ENCODE data around the gene BBLN.
A peak's percentile ranks its signal among the peaks of the same experiment; 100 is the strongest.
"Not testable (repeated sequence)": the region's sequence is repeated elsewhere in the genome, so short reads cannot be mapped to it uniquely, and the experiment has no call there.

Gene BBLN, protein sequence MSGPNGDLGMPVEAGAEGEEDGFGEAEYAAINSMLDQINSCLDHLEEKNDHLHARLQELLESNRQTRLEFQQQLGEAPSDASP

GRCh38 chr9:128159784-128160602, at the start of gene BBLN:
TSS of gene BBLN (plus strand) at chr9:128160265. CDS start at chr9:128160408, 143 bp downstream.
- ChIA-PET POLR2A (interaction anchor here (0.6 to 1.1 kb wide), 4 partner anchors 12 to 347 kb away, joined by 3 to 6 read pairs (median 3); no protein-coding TSS in a partner anchor), CTCF (interaction anchor here (0.8 to 1.7 kb wide), 6 partner anchors 9 to 114 kb away, joined by 3 to 5 read pairs (median 4); no protein-coding TSS in a partner anchor)
- peak; percentile 100 for DNase-seq (ENCODE audit: extremely low spot score)
- TF ChIP-seq, protein P1, sequence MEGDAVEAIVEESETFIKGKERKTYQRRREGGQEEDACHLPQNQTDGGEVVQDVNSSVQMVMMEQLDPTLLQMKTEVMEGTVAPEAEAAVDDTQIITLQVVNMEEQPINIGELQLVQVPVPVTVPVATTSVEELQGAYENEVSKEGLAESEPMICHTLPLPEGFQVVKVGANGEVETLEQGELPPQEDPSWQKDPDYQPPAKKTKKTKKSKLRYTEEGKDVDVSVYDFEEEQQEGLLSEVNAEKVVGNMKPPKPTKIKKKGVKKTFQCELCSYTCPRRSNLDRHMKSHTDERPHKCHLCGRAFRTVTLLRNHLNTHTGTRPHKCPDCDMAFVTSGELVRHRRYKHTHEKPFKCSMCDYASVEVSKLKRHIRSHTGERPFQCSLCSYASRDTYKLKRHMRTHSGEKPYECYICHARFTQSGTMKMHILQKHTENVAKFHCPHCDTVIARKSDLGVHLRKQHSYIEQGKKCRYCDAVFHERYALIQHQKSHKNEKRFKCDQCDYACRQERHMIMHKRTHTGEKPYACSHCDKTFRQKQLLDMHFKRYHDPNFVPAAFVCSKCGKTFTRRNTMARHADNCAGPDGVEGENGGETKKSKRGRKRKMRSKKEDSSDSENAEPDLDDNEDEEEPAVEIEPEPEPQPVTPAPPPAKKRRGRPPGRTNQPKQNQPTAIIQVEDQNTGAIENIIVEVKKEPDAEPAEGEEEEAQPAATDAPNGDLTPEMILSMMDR (IDR thresholded peaks at IDR 0.05; ENCODE audit: control extremely low read depth, extremely low read depth, low read depth, missing control alignments): no peak

DNA sequence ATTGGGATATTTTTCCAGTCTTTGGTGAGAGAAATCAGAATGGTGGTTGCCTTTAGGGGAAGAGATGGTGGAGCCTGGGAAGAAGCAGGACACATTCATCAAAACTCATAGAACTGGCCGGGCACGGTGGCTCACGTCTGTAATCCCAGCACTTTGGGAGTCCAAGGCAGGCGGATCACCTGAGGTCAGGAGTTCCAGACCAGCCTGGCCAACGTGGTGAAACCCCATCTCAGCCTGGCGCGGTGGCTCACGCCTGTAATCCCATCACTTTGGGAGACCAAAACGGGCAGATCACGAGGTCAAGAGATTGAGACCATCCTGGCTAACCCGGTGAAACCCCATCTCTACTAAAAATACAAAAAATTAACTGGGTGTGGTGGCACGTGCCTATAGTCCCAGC, 48.3 kb upstream of the BBLN start:
- CTCF ChIA-PET: interaction anchor here (7.3 kb wide), 1 partner anchor 16 kb away, joined by 105 read pairs; no protein-coding TSS in a partner anchor
- POLR2A ChIA-PET; DNase-seq (ENCODE audit: extremely low spot score): not testable (repeated sequence)

- POLR2A ChIA-PET: interaction anchor here (0.5 to 0.6 kb wide), 2 partner anchors 10 to 127 kb away, joined by 3 to 4 read pairs; no protein-coding TSS in a partner anchor
- CTCF ChIA-PET: interaction anchor here (2.2 to 7.3 kb wide), 4 partner anchors 9 to 29 kb away, joined by 5 to 110 read pairs (median 79); partner anchors contain the start of gene PTGES2
Measured at GRCh38 chr9:128113526-128114325, 46.3 kb upstream of the BBLN start.

GRCh38 chr9:128114326-128115186, 45.5 kb upstream of the BBLN start:
- DNase-seq (ENCODE audit: extremely low spot score): no peak
- ChIA-PET POLR2A (no interaction called here), CTCF (interaction anchor here (0.7 to 7.3 kb wide), 7 partner anchors 10 to 172 kb away, joined by 3 to 110 read pairs (median 7); partner anchors contain the start of gene PTGES2)
- TF ChIP-seq, protein P1 (IDR thresholded peaks at IDR 0.05; ENCODE audit: control extremely low read depth, extremely low read depth, low read depth, missing control alignments): no peak

More at GRCh38 chr9:128113526-128114325, 46.3 kb upstream of the BBLN start:
- no peak for DNase-seq (ENCODE audit: extremely low spot score)
- TF ChIP-seq, protein P1 (IDR thresholded peaks at IDR 0.05; ENCODE audit: control extremely low read depth, extremely low read depth, low read depth, missing control alignments): no peak

DNA sequence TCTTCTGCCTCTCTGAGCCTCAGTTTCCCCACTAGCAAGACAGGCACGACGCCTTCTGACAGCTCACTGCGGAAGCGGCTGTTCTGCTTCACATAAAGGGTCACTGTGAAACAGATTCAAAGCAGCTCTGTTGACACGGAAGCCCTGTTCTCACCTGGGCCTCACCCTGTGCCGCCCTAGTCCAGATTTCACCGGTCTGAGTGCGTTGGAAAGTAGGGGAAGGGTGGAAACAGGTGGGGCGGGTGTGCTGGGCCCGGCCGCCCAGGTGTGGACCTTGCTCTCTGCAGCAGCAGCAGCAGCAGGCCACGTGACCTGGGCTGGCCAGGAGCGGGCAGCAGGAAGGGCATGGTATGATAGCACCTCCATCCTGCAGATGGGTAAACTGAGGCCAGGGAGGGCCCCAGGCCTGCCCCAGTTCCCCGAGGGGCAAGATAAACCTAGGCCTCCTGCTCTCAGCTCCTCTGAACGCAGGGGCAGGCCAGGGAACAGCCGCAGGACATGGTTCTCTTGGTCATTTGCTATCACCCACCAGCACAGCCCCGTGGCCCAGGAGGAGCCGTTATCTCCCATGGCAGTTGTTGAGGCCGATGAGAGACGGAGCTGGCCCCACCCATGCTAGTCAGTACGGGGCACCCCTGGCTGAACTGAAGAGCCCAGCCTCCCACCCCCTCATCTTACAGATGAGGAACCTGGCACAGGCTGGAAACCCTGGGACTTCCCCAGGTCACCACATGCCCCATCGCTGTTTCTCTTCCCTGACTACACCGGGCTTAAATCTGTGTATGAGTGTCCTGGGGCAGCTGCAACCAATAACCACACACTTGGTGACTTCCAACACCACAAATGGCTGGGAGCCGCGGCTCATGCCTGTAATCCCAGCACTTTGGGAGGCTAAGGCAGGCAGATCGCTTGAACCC, 44.6 kb upstream of the BBLN start:
- CTCF ChIA-PET: interaction anchor here (0.6 to 7.3 kb wide), 11 partner anchors 11 to 173 kb away, joined by 3 to 110 read pairs (median 7); partner anchors contain the start of gene PTGES2
- POLR2A ChIA-PET: no interaction called here
- peak; percentile 73 for DNase-seq (ENCODE audit: extremely low spot score)
- TF ChIP-seq, protein P1 (IDR thresholded peaks at IDR 0.05; ENCODE audit: control extremely low read depth, extremely low read depth, low read depth, missing control alignments): no peak

Data from GM10248 (cell line).